ENCODE data around the gene TSC2. TPM values are rescaled to one million over a fixed set of nuclear protein-coding genes. Genes with fewer than 3 reads are reported as not detected.

TSC2 gene
- total RNA-seq, 2 experiments from 2014 or later, result 112 to 115 TPM

- H3K4me3 Mint-ChIP-seq, result no peak overlapping the region
- CTCF ChIA-PET, result no interaction called here
- H3K9me3 Mint-ChIP-seq, result no peaks in the 10 kb centered on the region
- H3K36me3 Mint-ChIP-seq (ENCODE audit: low read depth), result no peaks in the 10 kb centered on the region
- no peak for DNase-seq
- peaks cover 18% of the 10 kb centered on the region for H3K4me1 Mint-ChIP-seq
- POLR2A ChIA-PET, result no interaction called here
- H3K27me3 Mint-ChIP-seq, result no peaks in the 10 kb centered on the region
- H3K27ac Mint-ChIP-seq, result no peak overlapping the region
Observed at GRCh38 chr16:2043667-2044451, 3.9 kb upstream of the TSC2 start.

GRCh38 chr16:2044541-2044940 lies 3.2 kb upstream of the TSC2 start:
- DNase-seq, result no peak
- peaks cover 22% of the 10 kb centered on the region for H3K4me1 Mint-ChIP-seq
- H3K9me3 Mint-ChIP-seq, result no peaks in the 10 kb centered on the region
- H3K36me3 Mint-ChIP-seq (ENCODE audit: low read depth), result no peaks in the 10 kb centered on the region
- no peak overlapping the region for H3K4me3 Mint-ChIP-seq
- POLR2A ChIA-PET, result no interaction called here
- CTCF ChIA-PET, result no interaction called here
- H3K27ac Mint-ChIP-seq, result no peak overlapping the region
- no peaks in the 10 kb centered on the region for H3K27me3 Mint-ChIP-seq

GRCh38 chr16:2045965-2046892 lies 1.6 kb upstream of the TSC2 start:
- H3K27me3 Mint-ChIP-seq, result no peaks in the 10 kb centered on the region
- CTCF ChIA-PET, result interaction anchor here (1.0 to 2.4 kb wide), 5 partner anchors 10 to 360 kb away, joined by 3 to 6 read pairs (median 4); no protein-coding TSS in a partner anchor
- peaks cover 22% of the 10 kb centered on the region for H3K4me1 Mint-ChIP-seq
- peak overlapping the region; percentile 94 for H3K4me3 Mint-ChIP-seq
- H3K36me3 Mint-ChIP-seq (ENCODE audit: low read depth), result peaks cover 3% of the 10 kb centered on the region
- no peak for DNase-seq
- POLR2A ChIA-PET, result no interaction called here
- no peaks in the 10 kb centered on the region for H3K9me3 Mint-ChIP-seq
- no peak overlapping the region for H3K27ac Mint-ChIP-seq

- Mint-ChIP-seq H3K36me3 (ENCODE audit: low read depth) (peaks cover 3% of the 10 kb centered on the region), H3K27ac (peak overlapping the region; percentile 84), H3K27me3 (no peaks in the 10 kb centered on the region), H3K4me3 (peak overlapping the region; percentile 94), H3K4me1 (peaks cover 22% of the 10 kb centered on the region), H3K9me3 (no peaks in the 10 kb centered on the region)
- DNase-seq, result no peak
- CTCF ChIA-PET, result interaction anchor here (1.0 to 2.4 kb wide), 8 partner anchors 10 to 359 kb away, joined by 3 to 6 read pairs (median 4); no protein-coding TSS in a partner anchor
- POLR2A ChIA-PET, result no interaction called here
Observed at GRCh38 chr16:2046893-2047329, 874 bp upstream of the TSC2 start.

GRCh38 chr16:2048116-2048543 lies 345 bp downstream of the TSC2 start:
- Mint-ChIP-seq H3K36me3 (ENCODE audit: low read depth) (peaks cover 3% of the 10 kb centered on the region), H3K4me3 (peak overlapping the region; percentile 94), H3K27me3 (no peaks in the 10 kb centered on the region), H3K4me1 (peaks cover 22% of the 10 kb centered on the region), H3K9me3 (no peaks in the 10 kb centered on the region), H3K27ac (peak overlapping the region; percentile 82)
- CTCF ChIA-PET, result interaction anchor here (0.5 to 2.4 kb wide), 8 partner anchors 9 to 542 kb away, joined by 3 to 6 read pairs (median 4); no protein-coding TSS in a partner anchor
- POLR2A ChIA-PET, result no interaction called here
- DNase-seq, result no peak

- CTCF ChIA-PET, result no interaction called here
- Mint-ChIP-seq H3K9me3 (no peaks in the 10 kb centered on the region), H3K27ac (no peak overlapping the region), H3K36me3 (ENCODE audit: low read depth) (peaks cover 3% of the 10 kb centered on the region), H3K4me1 (peaks cover 10% of the 10 kb centered on the region), H3K27me3 (no peaks in the 10 kb centered on the region), H3K4me3 (no peak overlapping the region)
- no peak for DNase-seq
- POLR2A ChIA-PET, result no interaction called here
Observed at GRCh38 chr16:2053211-2053610, 5.4 kb downstream of the TSC2 start.

- Mint-ChIP-seq H3K4me1 (peaks cover 3% of the 10 kb centered on the region), H3K36me3 (ENCODE audit: low read depth) (peaks cover 3% of the 10 kb centered on the region), H3K9me3 (no peaks in the 10 kb centered on the region), H3K27ac (no peak overlapping the region), H3K27me3 (no peaks in the 10 kb centered on the region), H3K4me3 (no peak overlapping the region)
- ChIA-PET POLR2A (no interaction called here), CTCF (no interaction called here)
- no peak for DNase-seq
Observed at GRCh38 chr16:2053897-2054296, 6.1 kb downstream of the TSC2 start.

- POLR2A ChIA-PET, result no interaction called here
- no peak overlapping the region for H3K4me3 Mint-ChIP-seq
- peaks cover 3% of the 10 kb centered on the region for H3K36me3 Mint-ChIP-seq (ENCODE audit: low read depth)
- DNase-seq, result no peak
- no peaks in the 10 kb centered on the region for H3K4me1 Mint-ChIP-seq
- CTCF ChIA-PET, result no interaction called here
- no peak overlapping the region for H3K27ac Mint-ChIP-seq
- H3K27me3 Mint-ChIP-seq, result no peaks in the 10 kb centered on the region
- H3K9me3 Mint-ChIP-seq, result no peaks in the 10 kb centered on the region
Observed at GRCh38 chr16:2054543-2055245, 6.9 kb downstream of the TSC2 start.

GRCh38 chr16:2056077-2056476 lies 8.3 kb downstream of the TSC2 start:
- DNase-seq, result no peak
- H3K27ac Mint-ChIP-seq, result no peak overlapping the region
- no peaks in the 10 kb centered on the region for H3K36me3 Mint-ChIP-seq (ENCODE audit: low read depth)
- no peak overlapping the region for H3K4me3 Mint-ChIP-seq
- H3K9me3 Mint-ChIP-seq, result no peaks in the 10 kb centered on the region
- CTCF ChIA-PET, result interaction anchor here (0.9 to 1.8 kb wide), 2 partner anchors 8 to 9 kb away, joined by 3 to 4 read pairs; partner anchors contain the start of genes NTHL1 and TSC2
- no peaks in the 10 kb centered on the region for H3K27me3 Mint-ChIP-seq
- no peaks in the 10 kb centered on the region for H3K4me1 Mint-ChIP-seq
- POLR2A ChIA-PET, result no interaction called here

GRCh38 chr16:2056681-2057407 lies 9.1 kb downstream of the TSC2 start:
- Mint-ChIP-seq H3K9me3 (no peaks in the 10 kb centered on the region), H3K4me1 (no peaks in the 10 kb centered on the region), H3K36me3 (ENCODE audit: low read depth) (no peaks in the 10 kb centered on the region), H3K27me3 (no peaks in the 10 kb centered on the region), H3K4me3 (no peak overlapping the region), H3K27ac (no peak overlapping the region)
- no peak for DNase-seq
- ChIA-PET POLR2A (interaction anchor here (0.5 kb wide), 1 partner anchor 99 kb away, joined by 3 read pairs; the partner anchor contains the start of gene TRAF7), CTCF (interaction anchor here (0.9 to 1.8 kb wide), 2 partner anchors 9 to 10 kb away, joined by 3 to 4 read pairs; partner anchors contain the start of genes NTHL1 and TSC2)

- POLR2A ChIA-PET, result no interaction called here
- no peaks in the 10 kb centered on the region for H3K4me1 Mint-ChIP-seq
- peak overlapping the region; percentile 22 for H3K27ac Mint-ChIP-seq
- no peak for DNase-seq
- H3K9me3 Mint-ChIP-seq, result no peaks in the 10 kb centered on the region
- no peaks in the 10 kb centered on the region for H3K36me3 Mint-ChIP-seq (ENCODE audit: low read depth)
- CTCF ChIA-PET, result interaction anchor here (1.8 kb wide), 1 partner anchor 11 kb away, joined by 4 read pairs; no protein-coding TSS in a partner anchor
- no peaks in the 10 kb centered on the region for H3K27me3 Mint-ChIP-seq
- H3K4me3 Mint-ChIP-seq, result no peak overlapping the region
Observed at GRCh38 chr16:2057438-2057837, 9.7 kb downstream of the TSC2 start.

GRCh38 chr16:2058420-2058819 lies 10.6 kb downstream of the TSC2 start:
- no peak overlapping the region for H3K4me3 Mint-ChIP-seq
- H3K36me3 Mint-ChIP-seq (ENCODE audit: low read depth), result no peaks in the 10 kb centered on the region
- H3K9me3 Mint-ChIP-seq, result no peaks in the 10 kb centered on the region
- H3K27ac Mint-ChIP-seq, result no peak overlapping the region
- no peaks in the 10 kb centered on the region for H3K27me3 Mint-ChIP-seq
- H3K4me1 Mint-ChIP-seq, result no peaks in the 10 kb centered on the region
- CTCF ChIA-PET, result interaction anchor here (0.6 kb wide), 1 partner anchor 540 kb away, joined by 3 read pairs; no protein-coding TSS in a partner anchor
- POLR2A ChIA-PET, result no interaction called here
- no peak for DNase-seq
